BJ (cell line): ENCODE results near the gene ZBTB39. TPM values are rescaled to one million over a fixed set of nuclear protein-coding genes. Genes with fewer than 3 reads are reported as not detected.

Source experiments
- CTCF ChIA-PET: fragments of 350-600 bp; formaldehyde crosslinking; extraction: SDS; loops from one replicate; lab custom pipeline; 2021; ENCODE audit warnings: antibody characterized with exemption, inconsistent platforms; lab: Yijun Ruan, JAX
- POLR2A ChIA-PET: fragments of 300-600 bp; sonication (Branson Sonifier 250); formaldehyde crosslinking; extraction: SDS; loops from one replicate; lab custom pipeline; 2021; ENCODE audit warnings: antibody characterized with exemption; lab: Charles Lee
- DNase-seq: peaks from one replicate; pipeline ENCODE4 v3.0.0-alpha.2; 2011; ENCODE audit warnings: low read depth
- H3K27me3 ChIP-seq: 2 replicates; pipeline ENCODE4 v1.6.0; 2011; ENCODE audit warnings: low read length; ENCODE audit not compliant: control insufficient read depth, insufficient read depth
- H3K36me3 ChIP-seq: 2 replicates; pipeline ENCODE4 v1.5.1; 2011; ENCODE audit warnings: low read length; ENCODE audit not compliant: control insufficient read depth, insufficient read depth
- H3K4me3 ChIP-seq: 2 replicates; pipeline ENCODE4 v1.5.1; 2011; ENCODE audit warnings: low read depth, mild to moderate bottlenecking, control low read depth, low read length
- polyA plus RNA-seq: library from polyadenylated mRNA; depleted of rRNA; stranded (reverse); fragments of >200 nt; gene quantifications from 2 replicates; pipeline ENCODE4 v1.2.3, GENCODE V29; 2011
- TF ChIP-seq, protein P1 (sequence below): IDR thresholded peaks from 2 replicates; pipeline ENCODE4 v1.5.1; 2011; ENCODE audit warnings: low read depth, mild to moderate bottlenecking, control low read depth, inconsistent platforms, low read length, moderate library complexity; ENCODE audit not compliant: insufficient read depth

The ZBTB39 gene
- polyA plus RNA-seq, 1 experiment, result 4.2 TPM

- no peaks in the 10 kb centered on the region for H3K36me3 ChIP-seq
- no peaks in the 10 kb centered on the region for H3K27me3 ChIP-seq
- DNase-seq, result no peak
- ChIA-PET CTCF (interaction anchor here (1.4 to 4.4 kb wide), 5 partner anchors 10 to 234 kb away, joined by 6 to 17 read pairs (median 11); partner anchors contain the start of genes HSD17B6 and ZBTB39), POLR2A (no interaction called here)
- TF ChIP-seq, protein P1, sequence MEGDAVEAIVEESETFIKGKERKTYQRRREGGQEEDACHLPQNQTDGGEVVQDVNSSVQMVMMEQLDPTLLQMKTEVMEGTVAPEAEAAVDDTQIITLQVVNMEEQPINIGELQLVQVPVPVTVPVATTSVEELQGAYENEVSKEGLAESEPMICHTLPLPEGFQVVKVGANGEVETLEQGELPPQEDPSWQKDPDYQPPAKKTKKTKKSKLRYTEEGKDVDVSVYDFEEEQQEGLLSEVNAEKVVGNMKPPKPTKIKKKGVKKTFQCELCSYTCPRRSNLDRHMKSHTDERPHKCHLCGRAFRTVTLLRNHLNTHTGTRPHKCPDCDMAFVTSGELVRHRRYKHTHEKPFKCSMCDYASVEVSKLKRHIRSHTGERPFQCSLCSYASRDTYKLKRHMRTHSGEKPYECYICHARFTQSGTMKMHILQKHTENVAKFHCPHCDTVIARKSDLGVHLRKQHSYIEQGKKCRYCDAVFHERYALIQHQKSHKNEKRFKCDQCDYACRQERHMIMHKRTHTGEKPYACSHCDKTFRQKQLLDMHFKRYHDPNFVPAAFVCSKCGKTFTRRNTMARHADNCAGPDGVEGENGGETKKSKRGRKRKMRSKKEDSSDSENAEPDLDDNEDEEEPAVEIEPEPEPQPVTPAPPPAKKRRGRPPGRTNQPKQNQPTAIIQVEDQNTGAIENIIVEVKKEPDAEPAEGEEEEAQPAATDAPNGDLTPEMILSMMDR, result no peak
- no peak overlapping the region for H3K4me3 ChIP-seq
These were observed 14.8 kb downstream of the ZBTB39 start for GRCh38 chr12:56991319-56992246.

- H3K36me3 ChIP-seq, result no peaks in the 10 kb centered on the region
- TF ChIP-seq, protein P1, result no peak
- ChIA-PET CTCF (interaction anchor here (1.4 to 4.4 kb wide), 5 partner anchors 11 to 233 kb away, joined by 6 to 17 read pairs (median 11); partner anchors contain the start of genes HSD17B6 and ZBTB39), POLR2A (no interaction called here)
- H3K4me3 ChIP-seq, result no peak overlapping the region
- no peaks in the 10 kb centered on the region for H3K27me3 ChIP-seq
- no peak for DNase-seq
These were observed 15.6 kb downstream of the ZBTB39 start for GRCh38 chr12:56990648-56991318.

- DNase-seq, result peak; percentile 9
- TF ChIP-seq, protein P1, result no peak
- Histone ChIP-seq H3K36me3 (no peaks in the 10 kb centered on the region), H3K4me3 (no peak overlapping the region), H3K27me3 (no peaks in the 10 kb centered on the region)
- ChIA-PET POLR2A (no interaction called here), CTCF (interaction anchor here (2.0 to 4.9 kb wide), 4 partner anchors 9 to 227 kb away, joined by 11 to 56 read pairs (median 14); partner anchors contain the start of genes HSD17B6 and ZBTB39)
These were observed 16.3 kb downstream of the ZBTB39 start for GRCh38 chr12:56989861-56990610.

- H3K4me3 ChIP-seq, result no peak overlapping the region
- DNase-seq, result no peak
- TF ChIP-seq, protein P1, result no peak
- ChIA-PET CTCF (interaction anchor here (0.6 to 4.9 kb wide), 33 partner anchors 9 to 376 kb away, joined by 3 to 62 read pairs (median 4); partner anchors contain the start of genes HSD17B6, NACA and PRIM1), POLR2A (interaction anchor here (0.5 kb wide), 1 partner anchor 224 kb away, joined by 11 read pairs; no protein-coding TSS in a partner anchor)
- H3K27me3 ChIP-seq, result no peaks in the 10 kb centered on the region
- no peaks in the 10 kb centered on the region for H3K36me3 ChIP-seq
These were observed 18.1 kb downstream of the ZBTB39 start for GRCh38 chr12:56988207-56988739.
